ENCODE data around the gene ANGPTL2.
"Not testable (repeated sequence)": the region's sequence is repeated elsewhere in the genome, so short reads cannot be mapped to it uniquely, and the experiment has no call there.

ANGPTL2 gene

GRCh38 chr9:127149010-127149409 is 26.6 kb upstream of the ANGPTL2 start:
- no peak overlapping the region for H3K27ac ChIP-seq (ENCODE audit: poor library complexity, severe bottlenecking)
- H3K9me3 ChIP-seq (ENCODE audit: severe bottlenecking) = no peaks in the 10 kb centered on the region
- no peaks in the 10 kb centered on the region for H3K4me1 ChIP-seq (ENCODE audit: insufficient read depth, poor library complexity, severe bottlenecking)
- H3K36me3 ChIP-seq (ENCODE audit: low read depth) = no peaks in the 10 kb centered on the region
- TF ChIP-seq, protein P1, sequence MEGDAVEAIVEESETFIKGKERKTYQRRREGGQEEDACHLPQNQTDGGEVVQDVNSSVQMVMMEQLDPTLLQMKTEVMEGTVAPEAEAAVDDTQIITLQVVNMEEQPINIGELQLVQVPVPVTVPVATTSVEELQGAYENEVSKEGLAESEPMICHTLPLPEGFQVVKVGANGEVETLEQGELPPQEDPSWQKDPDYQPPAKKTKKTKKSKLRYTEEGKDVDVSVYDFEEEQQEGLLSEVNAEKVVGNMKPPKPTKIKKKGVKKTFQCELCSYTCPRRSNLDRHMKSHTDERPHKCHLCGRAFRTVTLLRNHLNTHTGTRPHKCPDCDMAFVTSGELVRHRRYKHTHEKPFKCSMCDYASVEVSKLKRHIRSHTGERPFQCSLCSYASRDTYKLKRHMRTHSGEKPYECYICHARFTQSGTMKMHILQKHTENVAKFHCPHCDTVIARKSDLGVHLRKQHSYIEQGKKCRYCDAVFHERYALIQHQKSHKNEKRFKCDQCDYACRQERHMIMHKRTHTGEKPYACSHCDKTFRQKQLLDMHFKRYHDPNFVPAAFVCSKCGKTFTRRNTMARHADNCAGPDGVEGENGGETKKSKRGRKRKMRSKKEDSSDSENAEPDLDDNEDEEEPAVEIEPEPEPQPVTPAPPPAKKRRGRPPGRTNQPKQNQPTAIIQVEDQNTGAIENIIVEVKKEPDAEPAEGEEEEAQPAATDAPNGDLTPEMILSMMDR (IDR thresholded peaks at IDR 0.05; ENCODE audit: poor library complexity, severe bottlenecking) = no peak
- H3K4me3 ChIP-seq (ENCODE audit: severe bottlenecking) = no peak overlapping the region
- ATAC-seq (ENCODE audit: low read depth) (no peak), DNase-seq (ENCODE audit: low spot score) (no peak)
- H3K27me3 ChIP-seq (ENCODE audit: insufficient read depth, poor library complexity, severe bottlenecking) = no peaks in the 10 kb centered on the region

GRCh38 chr9:127148014-127148413 is 25.6 kb upstream of the ANGPTL2 start:
- TF ChIP-seq, protein P1 (IDR thresholded peaks at IDR 0.05; ENCODE audit: poor library complexity, severe bottlenecking) = no peak
- no peaks in the 10 kb centered on the region for H3K9me3 ChIP-seq (ENCODE audit: severe bottlenecking)
- DNase-seq (ENCODE audit: low spot score) = no peak
- H3K4me1 ChIP-seq (ENCODE audit: insufficient read depth, poor library complexity, severe bottlenecking) = no peaks in the 10 kb centered on the region
- no peak overlapping the region for H3K27ac ChIP-seq (ENCODE audit: poor library complexity, severe bottlenecking)
- H3K27me3 ChIP-seq (ENCODE audit: insufficient read depth, poor library complexity, severe bottlenecking) = no peaks in the 10 kb centered on the region
- no peaks in the 10 kb centered on the region for H3K36me3 ChIP-seq (ENCODE audit: low read depth)
- H3K4me3 ChIP-seq (ENCODE audit: severe bottlenecking) = no peak overlapping the region
- no peak for ATAC-seq (ENCODE audit: low read depth)

- no peak for ATAC-seq (ENCODE audit: low read depth)
- no peaks in the 10 kb centered on the region for H3K4me1 ChIP-seq (ENCODE audit: insufficient read depth, poor library complexity, severe bottlenecking)
Observed at GRCh38 chr9:127147251-127147650, 24.8 kb upstream of the ANGPTL2 start.

DNA sequence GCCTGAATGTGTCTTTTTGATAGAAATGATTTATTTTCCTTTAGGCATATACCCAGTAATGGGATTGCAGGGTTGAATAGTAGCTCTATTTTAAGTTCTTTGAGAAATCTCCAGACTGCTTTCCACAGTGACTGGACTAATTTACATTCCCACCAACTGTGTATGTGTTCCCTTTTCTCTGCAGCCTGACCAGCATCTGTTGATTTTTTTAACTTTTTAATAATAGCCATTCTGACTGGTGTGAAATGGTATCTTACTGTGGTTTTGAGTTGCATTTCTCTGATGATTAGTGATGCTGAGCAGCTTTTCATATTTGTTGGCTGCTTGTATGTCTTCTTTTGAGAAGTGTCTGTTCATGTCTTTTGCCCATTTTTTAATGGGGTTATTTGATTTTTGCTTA is 24.4 kb upstream of the ANGPTL2 start:
- H3K9me3 ChIP-seq (ENCODE audit: severe bottlenecking); DNase-seq (ENCODE audit: low spot score); H3K4me3 ChIP-seq (ENCODE audit: severe bottlenecking); H3K27ac ChIP-seq (ENCODE audit: poor library complexity, severe bottlenecking); H3K36me3 ChIP-seq (ENCODE audit: low read depth); H3K27me3 ChIP-seq (ENCODE audit: insufficient read depth, poor library complexity, severe bottlenecking); H3K4me1 ChIP-seq (ENCODE audit: insufficient read depth, poor library complexity, severe bottlenecking); ATAC-seq (ENCODE audit: low read depth): not testable (repeated sequence)

More at GRCh38 chr9:127147251-127147650, 24.8 kb upstream of the ANGPTL2 start:
- Histone ChIP-seq H3K27ac (ENCODE audit: poor library complexity, severe bottlenecking) (no peak overlapping the region), H3K4me3 (ENCODE audit: severe bottlenecking) (no peak overlapping the region), H3K9me3 (ENCODE audit: severe bottlenecking) (no peaks in the 10 kb centered on the region), H3K36me3 (ENCODE audit: low read depth) (no peaks in the 10 kb centered on the region), H3K27me3 (ENCODE audit: insufficient read depth, poor library complexity, severe bottlenecking) (no peaks in the 10 kb centered on the region)
- TF ChIP-seq, protein P1 (IDR thresholded peaks at IDR 0.05; ENCODE audit: poor library complexity, severe bottlenecking) = no peak
- DNase-seq (ENCODE audit: low spot score) = no peak

GRCh38 chr9:127144670-127145445 is 22.4 kb upstream of the ANGPTL2 start:
- Histone ChIP-seq H3K27ac (ENCODE audit: poor library complexity, severe bottlenecking) (no peak overlapping the region), H3K4me1 (ENCODE audit: insufficient read depth, poor library complexity, severe bottlenecking) (no peaks in the 10 kb centered on the region), H3K9me3 (ENCODE audit: severe bottlenecking) (no peaks in the 10 kb centered on the region), H3K36me3 (ENCODE audit: low read depth) (no peaks in the 10 kb centered on the region), H3K27me3 (ENCODE audit: insufficient read depth, poor library complexity, severe bottlenecking) (no peaks in the 10 kb centered on the region), H3K4me3 (ENCODE audit: severe bottlenecking) (no peak overlapping the region)
- no peak for DNase-seq (ENCODE audit: low spot score)
- TF ChIP-seq, protein P1 (IDR thresholded peaks at IDR 0.05; ENCODE audit: poor library complexity, severe bottlenecking) = no peak
- no peak for ATAC-seq (ENCODE audit: low read depth)
